Ovary (tissue), 9 donors: ENCODE data around the gene CNTNAP5. TPM values are rescaled to one million over a fixed set of nuclear protein-coding genes. Genes with fewer than 3 reads are reported as not detected.

Experiments used
- DNase-seq, 5 donors: peaks; one replicate each; pipeline ENCODE4 v3.0.0-alpha.2; 2019 to 2020
- H3K27ac ChIP-seq, 2 donors: fragments of 200-600 bp; one replicate each; pipeline versions ENCODE4 v1.5.1 to v1.8.0; 2019 to 2022
- H3K27me3 ChIP-seq: fragments of 200-600 bp; one replicate; pipeline ENCODE4 v1.8.0; 2022
- H3K36me3 ChIP-seq: fragments of 200-600 bp; sonication (generic); one replicate; pipeline ENCODE4 v1.5.1; 2019
- H3K4me1 ChIP-seq: one replicate; pipeline ENCODE4 v1.8.1; 2013; ENCODE audit warnings: mild to moderate bottlenecking, moderate library complexity; ENCODE audit not compliant: insufficient read depth
- H3K4me3 ChIP-seq: fragments of 200-600 bp; sonication (generic); one replicate; pipeline ENCODE4 v1.5.1; 2017
- H3K9me3 ChIP-seq, 2 donors: fragments of 200-600 bp in 1 of 2; sonication (generic) in 1 of 2; one replicate each; pipeline versions ENCODE4 v1.5.1 to v1.8.1; 2013 to 2019; ENCODE audit warnings: mild to moderate bottlenecking in 1 of 2, moderate library complexity in 1 of 2
- CTCF ChIP-seq, 3 donors: fragments of 450-650 bp in 2 of 3; fragments of 200-600 bp in 1 of 3; IDR thresholded peaks; one replicate each; pipeline versions ENCODE4 v1.5.1 to v1.8.0; 2016 to 2022; ENCODE audit warnings: antibody characterized with exemption in 3 of 3, mild to moderate bottlenecking in 1 of 3
- EP300 ChIP-seq: sonication (generic); formaldehyde crosslinking; IDR thresholded peaks from one replicate; pipeline ENCODE4 v1.6.1; 2017; ENCODE audit warnings: antibody characterized with exemption
- POLR2A ChIP-seq: fragments of 450-650 bp; IDR thresholded peaks from one replicate; pipeline ENCODE4 v1.6.1; 2017; ENCODE audit warnings: antibody characterized with exemption, mild to moderate bottlenecking, moderate library complexity
- WGBS, 3 donors: extraction: QIAGEN DNeasy Blood & Tissue Kit in 1 of 3; methylation state at CpG; one replicate each; pipeline versions ENCODE4 v1.1.5 to v1.1.7; 2013 to 2017; 5-methylcytosine and 5-hydroxymethylcytosine counted together
- intact Hi-C, 4 donors: fragments of 100-400 bp; cut with DNase I; formaldehyde crosslinking; loops; one replicate each; pipeline versions ENCODE4 v1.11.0 to v1.15.1; 2022 to 2023
- polyA plus RNA-seq, 2 donors: library from polyadenylated mRNA; stranded (reverse); fragments of 200-250 nt in 1 of 2; fragments of 350-450 nt in 1 of 2; fragmentation: Illumina TruSeq in 1 of 2; extraction: RNeasy Lipid Tissue Mini Kit (QIAGEN cat#74804) in 1 of 2; gene quantifications; one replicate each; pipeline ENCODE4 v1.2.3, GENCODE V29; 2013 to 2014
- total RNA-seq, 7 donors: library from RNA; depleted of rRNA in 2 of 7; stranded (reverse); fragments of >200 nt in 2 of 7; fragmentation: NEBNext Ultra II Directional in 3 of 7; extraction: Animal tissue kit (Norgen Biotek cat#: 25700) in 3 of 7; gene quantifications; one replicate each; pipeline versions ENCODE4 v1.1.0 to v1.2.4, GENCODE V29; 2016 to 2023
- donor health status: DM: no; HTN: no; CAD: no; lungs with moderate emphysema.
- donor health status: DM: no; HTN: no; CAD: no.
- donor health status: Bipolar disorder and iron deficiency.
- donor health status: DM: yes; HTN: yes; CAD: no.
- donor health status: DM: no; HTN: no; CAD: no.
- donor health status: DM: yes; HTN: yes; CAD: no.

The CNTNAP5 gene
- total and polyA plus RNA-seq, 9 donors = not detected

GRCh38 chr2:124316133-124316532 lies 291.0 kb downstream of the CNTNAP5 start:
- TF ChIP-seq EP300 (no peak), CTCF (IDR thresholded peaks at IDR 0.05) (no peak), POLR2A (no peak)
- intact Hi-C loops = no loop called here
- H3K9me3 ChIP-seq = no peaks in the 10 kb centered on the region
- no peak overlapping the region for H3K4me3 ChIP-seq
- H3K36me3 ChIP-seq = no peaks in the 10 kb centered on the region
- H3K27ac ChIP-seq = no peak overlapping the region
- DNase-seq = no peak
- no peaks in the 10 kb centered on the region for H3K27me3 ChIP-seq
- H3K4me1 ChIP-seq = no peaks in the 10 kb centered on the region
- 71 to 84% (median 79%) methylated on average over 3 of the region's 3 CpGs for WGBS, 3 donors

- Histone ChIP-seq H3K27me3 (no peaks in the 10 kb centered on the region), H3K27ac (no peak overlapping the region), H3K9me3 (no peaks in the 10 kb centered on the region), H3K4me3 (no peak overlapping the region), H3K36me3 (no peaks in the 10 kb centered on the region), H3K4me1 (no peaks in the 10 kb centered on the region)
- intact Hi-C loops = no loop called here
- TF ChIP-seq POLR2A (no peak), EP300 (no peak), CTCF (IDR thresholded peaks at IDR 0.05) (no peak)
- 18 to 32% (median 22%) methylated on average over 5 of the region's 5 CpGs for WGBS, 3 donors
- no peak for DNase-seq
Observed at GRCh38 chr2:124316881-124317605, 292.0 kb downstream of the CNTNAP5 start.

- no peak overlapping the region for H3K4me3 ChIP-seq
- H3K27ac ChIP-seq = no peak overlapping the region
- TF ChIP-seq EP300 (no peak), POLR2A (no peak), CTCF (IDR thresholded peaks at IDR 0.05) (no peak)
- no peaks in the 10 kb centered on the region for H3K27me3 ChIP-seq
- H3K9me3 ChIP-seq = no peaks in the 10 kb centered on the region
- 59 to 64% (median 62%) methylated on average over 1 of the region's 1 CpG for WGBS, 3 donors
- DNase-seq = no peak
- no peaks in the 10 kb centered on the region for H3K36me3 ChIP-seq
- no peaks in the 10 kb centered on the region for H3K4me1 ChIP-seq
- intact Hi-C loops = no loop called here
Observed at GRCh38 chr2:124317628-124318027, 292.5 kb downstream of the CNTNAP5 start.

- TF ChIP-seq POLR2A (no peak), EP300 (no peak), CTCF (IDR thresholded peaks at IDR 0.05) (no peak)
- no peak for DNase-seq
- intact Hi-C loops = no loop called here
- H3K4me3 ChIP-seq = no peak overlapping the region
- no peaks in the 10 kb centered on the region for H3K27me3 ChIP-seq
- H3K27ac ChIP-seq = no peak overlapping the region
- H3K9me3 ChIP-seq = no peaks in the 10 kb centered on the region
- 71 to 89% (median 74%) methylated on average over 2 of the region's 2 CpGs for WGBS, 3 donors
- no peaks in the 10 kb centered on the region for H3K36me3 ChIP-seq
- H3K4me1 ChIP-seq = no peaks in the 10 kb centered on the region
Observed at GRCh38 chr2:124318913-124319312, 293.8 kb downstream of the CNTNAP5 start.
